Right renal pelvis (tissue), 4 donors: ENCODE measurements around the gene KCNK18. TPM values are rescaled to one million over a fixed set of nuclear protein-coding genes. Genes with fewer than 3 reads are reported as not detected.

Experiments used
- DNase-seq, 4 donors: peaks; one replicate each; pipeline ENCODE4 v3.0.0-alpha.2; 2013; ENCODE audit warnings: low read depth in 4 of 4, low spot score in 3 of 4, missing footprints in 1 of 4
- polyA plus RNA-seq, 4 donors: library from polyadenylated mRNA; unstranded; fragments of 120-200 nt; gene quantifications; one replicate each; pipeline ENCODE4 v1.2.1, GENCODE V29; 2013; ENCODE audit not compliant: insufficient read length in 4 of 4

KCNK18 gene
- polyA plus RNA-seq, 4 donors = not detected

DNA sequence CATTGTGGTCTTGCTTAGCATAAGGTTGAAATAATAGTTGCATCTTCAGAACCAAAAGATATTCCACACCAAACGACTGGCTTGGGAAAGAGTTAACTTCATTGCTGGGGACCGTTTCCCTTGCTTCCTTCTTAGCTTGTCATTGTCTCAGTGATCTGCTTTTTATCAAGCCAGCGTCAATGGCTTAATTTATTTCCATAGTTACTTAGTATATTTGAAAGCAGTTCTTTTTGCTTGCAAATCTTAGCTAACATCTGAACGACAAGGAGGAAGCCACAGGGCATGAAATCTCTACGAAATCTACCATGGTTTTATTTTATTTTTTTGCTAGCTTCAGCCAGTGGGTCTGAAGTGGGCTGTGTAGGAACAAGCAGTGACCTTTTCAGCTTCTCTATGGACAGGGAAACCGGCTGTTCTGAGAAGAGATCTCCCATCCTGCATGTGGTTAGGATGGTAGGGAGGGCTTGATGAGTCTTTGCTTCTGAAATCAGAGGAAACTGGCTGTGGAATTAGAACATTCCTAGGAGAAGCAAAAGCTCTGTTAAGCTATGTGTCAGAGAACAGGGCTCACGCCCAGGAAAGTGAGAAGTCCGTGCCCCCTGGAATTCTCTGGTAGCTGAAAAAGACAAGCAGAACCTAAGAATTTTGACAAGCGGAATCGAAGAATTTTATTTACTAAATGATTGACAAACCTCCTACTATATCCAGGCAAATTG, 51.6 kb downstream of the KCNK18 start:
- DNase-seq = no peak

DNA sequence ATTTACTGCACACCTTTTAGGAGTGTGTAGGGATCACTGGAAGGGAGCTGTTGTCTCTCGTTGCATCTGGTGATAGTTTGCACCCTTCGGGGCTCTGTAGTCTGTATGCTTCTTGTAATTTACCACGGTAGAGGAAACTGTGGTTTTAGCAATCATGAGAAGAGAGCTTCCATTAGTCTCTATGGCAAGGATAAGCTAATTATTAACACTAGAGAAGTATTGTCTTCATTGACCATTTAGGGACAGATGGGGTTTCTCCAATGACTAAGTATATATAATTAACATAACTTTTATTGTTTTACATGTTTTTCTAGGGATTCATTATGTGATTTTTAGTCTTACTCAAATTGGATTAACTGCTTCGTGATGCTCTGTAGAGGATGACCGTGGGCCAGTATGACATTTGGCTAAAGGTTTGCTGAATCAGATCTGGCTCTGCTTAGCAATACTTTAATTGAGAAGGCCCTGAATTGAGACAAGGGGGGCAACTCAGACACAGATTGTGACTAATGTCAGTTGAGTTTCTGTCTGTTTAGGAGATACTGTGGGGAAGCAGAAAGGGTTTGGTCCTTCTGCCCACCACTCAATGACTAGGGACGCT, 52.3 kb downstream of the KCNK18 start:
- no peak for DNase-seq

- no peak for DNase-seq
Measured at GRCh38 chr10:117250411-117250810, 53.1 kb downstream of the KCNK18 start.

- DNase-seq = no peak
Measured at GRCh38 chr10:117253908-117254307, 56.6 kb downstream of the KCNK18 start.

- DNase-seq = no peak
Measured at GRCh38 chr10:117254338-117254737, 57.0 kb downstream of the KCNK18 start.

DNA sequence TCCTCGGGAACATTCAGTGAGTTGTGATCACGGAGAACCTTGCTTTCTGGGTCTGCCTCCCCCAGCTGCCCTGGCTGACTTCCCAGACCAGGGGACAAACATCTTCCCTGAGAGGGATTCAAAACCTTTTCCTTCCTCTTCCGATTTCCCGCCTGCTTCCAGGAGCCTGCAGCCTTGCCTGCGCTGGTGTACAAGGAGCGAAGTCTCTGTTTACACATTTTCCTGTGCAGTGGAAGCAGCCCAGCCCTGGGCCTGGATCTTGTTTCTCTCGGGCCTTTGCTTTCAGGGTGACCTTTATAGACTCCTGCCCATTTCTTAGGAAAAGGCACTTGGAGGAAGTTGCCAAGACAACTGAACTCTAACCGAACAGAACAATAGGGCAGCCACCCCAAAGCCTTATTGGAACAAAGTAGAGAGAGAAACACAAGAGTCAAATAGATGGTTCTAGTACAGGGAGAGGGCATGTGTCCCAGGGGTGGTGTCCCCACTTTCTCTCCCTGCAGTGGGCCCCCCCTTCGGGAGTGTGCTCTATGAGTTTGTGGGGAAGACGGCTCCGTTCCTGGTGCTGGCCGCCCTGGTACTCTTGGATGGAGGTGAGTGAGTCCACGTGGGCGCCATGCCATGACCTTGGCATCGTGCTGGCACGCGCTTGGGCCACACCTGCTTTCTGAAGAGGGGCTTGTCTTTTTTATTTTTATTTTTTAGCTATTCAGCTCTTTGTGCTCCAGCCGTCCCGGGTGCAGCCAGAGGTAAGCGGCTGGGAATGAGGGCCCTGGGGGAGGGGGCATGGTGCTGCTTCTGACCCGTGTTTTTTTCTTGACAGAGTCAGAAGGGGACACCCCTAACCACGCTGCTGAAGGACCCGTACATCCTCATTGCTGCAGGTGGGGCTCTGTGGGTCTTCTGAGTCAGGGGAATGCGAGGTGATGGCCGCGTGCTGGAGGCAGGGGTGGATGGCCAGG, 57.8 kb downstream of the KCNK18 start:
- DNase-seq = no peak

DNA sequence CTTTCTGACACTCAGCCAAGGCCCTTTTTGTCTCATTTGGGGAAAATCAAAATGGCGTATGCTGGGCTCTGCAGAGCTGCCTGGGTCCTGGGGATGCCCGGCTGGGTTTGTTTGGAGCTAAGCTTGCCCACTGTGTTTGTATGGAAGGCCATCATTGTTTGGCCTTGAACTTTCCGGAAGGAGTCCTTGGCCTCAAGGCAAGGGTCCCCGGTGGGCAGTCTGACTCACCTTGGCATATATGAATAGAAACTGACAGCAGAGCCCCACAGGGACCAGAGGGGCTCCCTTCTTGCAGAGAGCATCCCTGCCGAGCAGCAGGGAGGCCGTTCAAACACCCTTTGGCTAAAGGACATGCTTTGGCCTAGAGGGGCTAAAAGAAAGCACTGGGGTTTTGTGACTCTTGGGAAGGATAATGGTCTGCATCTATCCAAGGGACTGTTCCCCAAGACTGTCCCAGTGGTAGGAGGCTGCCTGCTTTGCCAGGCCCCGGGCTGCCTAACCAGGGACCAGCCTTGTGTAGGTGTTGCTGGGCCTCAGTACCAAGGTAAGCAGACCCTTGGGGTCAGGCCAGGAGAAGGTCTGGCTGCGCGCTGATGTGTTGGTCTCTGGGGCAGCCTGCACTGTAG, 58.7 kb downstream of the KCNK18 start:
- DNase-seq = no peak

DNA sequence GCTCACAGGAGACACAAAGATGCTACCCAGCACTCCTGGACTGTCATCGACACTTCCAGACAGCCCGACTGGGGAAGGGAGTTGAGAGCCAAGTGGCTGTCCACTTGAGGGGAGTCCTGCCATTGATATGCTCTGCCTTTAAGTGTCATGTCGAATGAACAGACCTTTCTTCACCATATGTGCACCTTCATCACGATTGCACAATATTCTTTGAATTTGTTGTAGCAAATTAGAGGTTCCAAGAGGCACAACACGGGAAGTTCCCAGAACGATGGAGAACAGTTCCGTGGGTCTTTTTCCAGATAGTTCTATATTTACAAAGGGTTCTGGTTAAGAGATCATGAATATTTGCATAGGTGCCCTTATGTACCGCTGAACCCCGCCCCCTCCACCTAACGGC, 59.6 kb downstream of the KCNK18 start:
- no peak for DNase-seq

DNA sequence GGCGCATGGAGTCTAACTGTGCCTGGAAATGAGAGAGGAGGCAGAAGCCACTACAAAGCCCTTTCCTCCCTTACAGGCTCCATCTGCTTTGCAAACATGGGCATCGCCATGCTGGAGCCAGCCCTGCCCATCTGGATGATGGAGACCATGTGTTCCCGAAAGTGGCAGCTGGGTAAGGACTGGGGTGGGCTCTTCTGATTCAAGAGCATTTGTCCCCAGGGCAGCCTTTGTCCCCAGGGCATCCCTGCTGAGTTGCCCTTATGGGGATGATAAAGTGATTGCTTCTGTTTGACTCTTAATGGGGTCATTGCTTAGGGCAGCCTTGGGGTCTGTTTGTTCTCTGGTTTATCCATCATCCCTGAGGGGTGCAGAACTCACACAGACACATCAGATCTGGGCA, 60.4 kb downstream of the KCNK18 start:
- no peak for DNase-seq

DNA sequence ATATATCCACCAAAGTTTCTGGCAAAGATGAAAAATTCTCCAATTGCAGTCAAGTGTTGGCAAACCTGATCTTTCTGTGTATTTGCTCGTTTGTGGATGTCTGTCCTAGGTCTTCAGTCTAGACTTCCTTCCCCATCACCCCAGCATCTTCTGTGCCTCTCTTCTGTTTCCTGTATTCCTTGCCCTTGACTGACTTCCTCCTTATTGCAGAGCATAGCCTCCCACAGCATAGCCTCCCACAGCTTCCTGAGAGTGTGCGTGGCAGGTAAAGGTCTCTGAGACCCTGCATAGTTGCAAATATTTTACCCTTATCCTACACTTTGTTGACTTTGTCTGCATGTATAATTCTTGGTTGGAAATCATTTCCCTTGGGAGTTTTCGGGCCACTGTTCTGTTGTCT, 62.0 kb downstream of the KCNK18 start:
- DNase-seq = no peak

Other genes starting within 250 kb of the KCNK18 start
- gene SHTN1, start 192.3 kb upstream of the KCNK18 start, polyA plus RNA-seq = 10 to 100 TPM; 19.8 to 27.8 (median 25.0) TPM
- under 1 TPM in 1 of 4 donors, not detected in 3; 0.01 TPM for gene VAX1, start 59.2 kb upstream of the KCNK18 start, polyA plus RNA-seq
- gene SLC18A2, start 43.6 kb downstream of the KCNK18 start, polyA plus RNA-seq = 1 to 10 TPM; 1.1 to 1.6 (median 1.4) TPM
- gene PDZD8, start 178.0 kb downstream of the KCNK18 start, polyA plus RNA-seq = 10 to 100 TPM; 34.0 to 41.0 (median 37.7) TPM